Liver (tissue), 3 donors: Measurements from ENCODE around the gene ADNP2.

Source experiments
- ATF3 ChIP-seq: IDR thresholded peaks from 2 replicates; pipeline ENCODE4 v1.6.1; 2016; ENCODE audit warnings: antibody characterized with exemption
- GABPA ChIP-seq, 2 donors: IDR thresholded peaks in 1 of 2; conservative IDR thresholded peaks in 1 of 2; 2 replicates each; pipeline ENCODE4 v1.6.1; 2016; ENCODE audit warnings: antibody characterized with exemption in 2 of 2, mild to moderate bottlenecking in 1 of 2, moderate library complexity in 1 of 2
- JUND ChIP-seq, 2 donors: IDR thresholded peaks; 2 replicates each; pipeline ENCODE4 v1.6.1; 2016; ENCODE audit warnings: antibody characterized with exemption in 2 of 2
- REST ChIP-seq: IDR thresholded peaks from 2 replicates; pipeline ENCODE4 v1.6.1; 2016; ENCODE audit warnings: antibody characterized with exemption, mild to moderate bottlenecking
- TAF1 ChIP-seq: conservative IDR thresholded peaks from 2 replicates; pipeline ENCODE4 v1.6.1; 2016; ENCODE audit warnings: antibody characterized with exemption, mild to moderate bottlenecking
- YY1 ChIP-seq: IDR thresholded peaks from 2 replicates; pipeline ENCODE4 v1.6.1; 2016; ENCODE audit warnings: antibody characterized with exemption, mild to moderate bottlenecking
- ZBTB33 ChIP-seq: IDR thresholded peaks from 2 replicates; pipeline ENCODE4 v1.6.1; 2016; ENCODE audit warnings: antibody characterized with exemption
- TF ChIP-seq, protein P1 (sequence below): fragments of 150-350 bp; IDR thresholded peaks from 2 replicates; pipeline ENCODE4 v1.5.1; 2017; ENCODE audit warnings: improper control_type of control experiment, low read depth, low read length; ENCODE audit not compliant: missing input control
- TF ChIP-seq, protein P2 (sequence below): IDR thresholded peaks from 2 replicates; pipeline ENCODE4 v1.6.1; 2016; ENCODE audit warnings: antibody characterized with exemption
- donor health status: healthy.
- donor health status: healthy.

DNA sequence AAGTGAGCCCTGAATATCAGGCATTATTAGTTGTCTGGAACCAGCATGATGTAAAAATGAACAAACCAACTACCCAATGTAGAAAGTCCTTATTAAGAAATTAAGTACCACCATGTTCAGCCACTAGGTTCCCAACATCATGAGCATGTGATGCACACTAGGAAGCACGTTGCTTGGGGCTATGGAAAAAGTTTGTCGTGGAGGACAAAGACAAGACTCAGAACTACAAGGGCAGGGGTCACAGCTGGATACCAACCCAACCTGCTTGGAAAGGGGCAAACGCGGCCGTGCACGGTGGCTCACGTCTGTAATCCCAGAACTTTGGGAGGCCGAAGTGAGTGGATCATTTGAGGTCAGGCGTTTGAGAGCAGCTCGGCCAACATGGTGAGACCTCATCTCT is 64.0 kb downstream of the ADNP2 start:
- no peak for TF ChIP-seq JUND (IDR thresholded peaks at IDR 0.05)
- no peak for TF ChIP-seq YY1
- TF ChIP-seq, protein P1, sequence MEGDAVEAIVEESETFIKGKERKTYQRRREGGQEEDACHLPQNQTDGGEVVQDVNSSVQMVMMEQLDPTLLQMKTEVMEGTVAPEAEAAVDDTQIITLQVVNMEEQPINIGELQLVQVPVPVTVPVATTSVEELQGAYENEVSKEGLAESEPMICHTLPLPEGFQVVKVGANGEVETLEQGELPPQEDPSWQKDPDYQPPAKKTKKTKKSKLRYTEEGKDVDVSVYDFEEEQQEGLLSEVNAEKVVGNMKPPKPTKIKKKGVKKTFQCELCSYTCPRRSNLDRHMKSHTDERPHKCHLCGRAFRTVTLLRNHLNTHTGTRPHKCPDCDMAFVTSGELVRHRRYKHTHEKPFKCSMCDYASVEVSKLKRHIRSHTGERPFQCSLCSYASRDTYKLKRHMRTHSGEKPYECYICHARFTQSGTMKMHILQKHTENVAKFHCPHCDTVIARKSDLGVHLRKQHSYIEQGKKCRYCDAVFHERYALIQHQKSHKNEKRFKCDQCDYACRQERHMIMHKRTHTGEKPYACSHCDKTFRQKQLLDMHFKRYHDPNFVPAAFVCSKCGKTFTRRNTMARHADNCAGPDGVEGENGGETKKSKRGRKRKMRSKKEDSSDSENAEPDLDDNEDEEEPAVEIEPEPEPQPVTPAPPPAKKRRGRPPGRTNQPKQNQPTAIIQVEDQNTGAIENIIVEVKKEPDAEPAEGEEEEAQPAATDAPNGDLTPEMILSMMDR: no peak
- TF ChIP-seq GABPA (IDR thresholded peaks at IDR 0.05 in 1 of 2, conservative IDR thresholded peaks at IDR 0.05 in 1 of 2): no peak
- no peak for TF ChIP-seq TAF1
- TF ChIP-seq ZBTB33: no peak
- TF ChIP-seq REST: no peak
- TF ChIP-seq, protein P2, sequence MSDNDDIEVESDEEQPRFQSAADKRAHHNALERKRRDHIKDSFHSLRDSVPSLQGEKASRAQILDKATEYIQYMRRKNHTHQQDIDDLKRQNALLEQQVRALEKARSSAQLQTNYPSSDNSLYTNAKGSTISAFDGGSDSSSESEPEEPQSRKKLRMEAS: no peak
- no peak for TF ChIP-seq ATF3
